ELR (cell line): Measurements from ENCODE around the gene PPFIA4.
A peak's percentile ranks its signal among the peaks of the same experiment; 100 is the strongest.
"Not testable (repeated sequence)": the region's sequence is repeated elsewhere in the genome, so short reads cannot be mapped to it uniquely, and the experiment has no call there.

Source experiments
- DNase-seq: peaks from one replicate; pipeline ENCODE4 v3.0.0-alpha.2; 2015; ENCODE audit warnings: low read depth

PPFIA4 gene

GRCh38 chr1:203026031-203026665, at the start of gene PPFIA4:
Gene PPFIA4, plus strand, starts transcription at chr1:203026491. Its CDS starts 12,518 bp downstream, at chr1:203039009.
- DNase-seq, result peak; percentile 74

GRCh38 chr1:202976633-202977032, 49.7 kb upstream of the PPFIA4 start:
- DNase-seq, result no peak

DNA sequence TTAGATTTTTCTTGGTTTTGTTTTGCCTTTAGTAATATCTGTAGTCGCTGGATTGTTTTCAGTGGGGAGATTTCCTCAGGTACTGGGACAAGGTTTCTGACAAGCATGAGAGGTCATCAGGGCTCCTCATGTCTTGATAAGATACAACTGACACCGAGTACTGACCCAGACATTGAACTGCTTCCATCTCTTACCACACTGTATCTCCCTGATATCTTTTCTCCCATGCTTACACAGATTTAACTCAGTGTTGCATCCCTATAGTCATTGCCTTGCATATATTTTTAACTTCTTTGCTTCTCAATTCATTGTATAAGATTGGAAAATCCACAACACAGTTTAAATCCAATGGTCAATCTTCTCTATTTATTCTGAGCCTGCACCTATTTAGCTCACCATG, 46.8 kb upstream of the PPFIA4 start:
- DNase-seq, result no peak

DNA sequence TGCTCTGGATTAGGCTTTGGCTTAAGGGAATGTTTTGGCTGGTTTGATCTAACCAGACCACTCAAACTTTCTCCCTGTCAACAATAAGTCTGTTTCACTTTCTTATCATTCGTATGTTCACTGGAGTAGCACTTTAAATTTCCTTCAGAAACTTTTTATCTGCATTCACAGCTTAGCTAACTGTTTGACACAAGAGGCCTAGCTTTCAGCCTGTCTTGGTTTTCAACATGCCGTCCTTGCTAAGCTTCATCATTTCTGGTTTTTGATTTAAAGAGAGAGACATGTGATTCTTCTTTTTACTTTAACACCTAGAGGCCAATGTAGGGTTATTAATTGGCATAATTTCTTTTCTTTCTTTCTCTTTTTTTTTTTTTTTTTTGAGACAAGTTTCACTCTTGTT, 44.4 kb upstream of the PPFIA4 start:
- no peak for DNase-seq

DNA sequence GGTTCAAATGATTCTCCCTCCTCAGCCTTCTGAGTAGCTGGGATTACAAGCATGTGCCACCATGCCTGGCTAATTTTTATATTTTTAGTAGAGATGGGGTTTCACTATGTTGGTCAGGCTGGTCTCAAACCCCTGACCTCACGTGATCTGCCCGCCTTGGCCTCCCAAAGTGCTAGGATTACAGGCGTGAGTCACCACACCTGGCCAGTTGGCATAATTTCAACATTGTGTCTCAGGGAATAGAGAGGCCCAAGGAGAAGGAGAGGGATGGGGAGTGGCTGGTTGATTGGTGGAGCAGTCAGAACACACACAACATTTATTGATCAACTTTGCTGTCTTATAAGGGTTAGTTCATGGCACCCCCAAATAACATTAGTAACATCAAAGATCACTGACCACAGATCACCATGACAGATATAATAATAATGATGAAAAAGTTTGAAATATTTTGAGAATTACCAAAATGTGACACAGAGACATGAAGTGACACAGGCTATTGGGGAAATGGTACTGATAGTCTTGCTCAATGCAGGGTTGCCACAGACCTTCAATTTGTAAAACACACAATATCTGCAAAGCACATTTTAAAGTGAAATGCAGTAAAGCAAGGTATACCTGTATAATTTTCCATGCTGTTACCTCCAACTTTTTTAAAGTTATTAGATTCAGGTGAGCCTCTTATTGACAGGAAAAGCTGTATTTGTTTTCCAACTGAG, 43.4 kb upstream of the PPFIA4 start:
- no peak for DNase-seq

- not testable (repeated sequence) for DNase-seq
These were observed 40.2 kb upstream of the PPFIA4 start for GRCh38 chr1:202986120-202986519.

- DNase-seq, result no peak
These were observed 39.0 kb upstream of the PPFIA4 start for GRCh38 chr1:202987255-202987654.

DNA sequence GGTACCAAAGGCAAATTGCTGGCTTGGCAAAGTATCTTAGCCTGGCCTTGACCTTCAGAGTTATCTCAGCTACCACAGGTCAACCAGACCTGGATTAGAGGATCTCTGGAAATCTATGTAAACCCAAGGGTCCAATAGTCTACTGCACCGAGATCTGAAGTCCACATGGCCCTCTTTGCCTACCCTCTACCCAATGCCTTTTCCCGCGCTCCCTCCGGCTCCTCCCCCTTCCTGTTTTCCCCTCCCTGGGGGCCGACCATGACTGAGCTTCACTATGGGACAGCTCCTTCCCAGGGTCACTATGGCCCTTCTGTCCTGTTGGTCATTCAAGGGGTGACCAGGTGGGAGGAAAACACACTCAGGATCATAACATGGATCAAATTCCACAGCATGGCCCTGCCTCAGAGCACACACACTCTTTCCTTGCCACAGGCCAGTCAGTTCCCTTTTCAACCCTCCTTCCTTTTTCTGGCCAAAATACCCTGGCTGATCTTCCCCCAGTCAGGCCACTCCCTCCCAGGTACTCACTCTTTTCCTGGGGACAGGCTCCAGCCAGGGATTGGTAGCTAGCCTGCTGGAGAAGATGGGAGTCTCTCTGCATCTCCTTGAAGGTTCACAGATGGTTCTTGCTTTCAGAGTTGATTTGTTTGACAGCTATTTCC, 38.2 kb upstream of the PPFIA4 start:
- no peak for DNase-seq

GRCh38 chr1:202989879-202990278, 36.4 kb upstream of the PPFIA4 start:
- DNase-seq, result no peak

GRCh38 chr1:202991112-202991511, 35.2 kb upstream of the PPFIA4 start:
- DNase-seq, result no peak

DNA sequence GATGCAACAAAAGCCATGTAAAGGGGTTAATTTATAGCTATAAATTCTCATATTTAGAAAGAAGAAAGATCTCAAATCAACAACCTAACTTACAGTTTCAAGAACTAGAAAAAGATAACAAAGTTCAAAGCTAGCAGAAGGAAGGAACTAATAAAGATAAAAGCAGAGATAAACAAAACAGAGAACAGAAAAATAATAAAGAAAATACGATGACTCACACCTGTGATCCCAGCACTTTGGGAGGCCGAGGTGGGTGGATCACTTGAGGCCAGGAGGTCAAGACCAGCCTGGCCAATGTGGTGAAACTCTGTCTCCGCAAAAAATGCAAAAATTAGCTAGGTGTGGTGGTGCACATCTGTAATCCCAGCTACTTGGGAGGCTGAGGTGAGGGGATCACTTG, 31.5 kb upstream of the PPFIA4 start:
- no peak for DNase-seq

- peak; percentile 71 for DNase-seq
These were observed 27.2 kb upstream of the PPFIA4 start for GRCh38 chr1:202998836-202999750.

- no peak for DNase-seq
These were observed 25.9 kb upstream of the PPFIA4 start for GRCh38 chr1:203000217-203000944.

GRCh38 chr1:203001986-203002385, 24.3 kb upstream of the PPFIA4 start:
- no peak for DNase-seq

- no peak for DNase-seq
These were observed 23.3 kb upstream of the PPFIA4 start for GRCh38 chr1:203002951-203003350.

GRCh38 chr1:203005395-203006142, 20.7 kb upstream of the PPFIA4 start:
- DNase-seq, result not testable (repeated sequence)

- peak; percentile 99 for DNase-seq
These were observed 19.1 kb upstream of the PPFIA4 start, which contains the start of gene TMEM183A for GRCh38 chr1:203006948-203007871. Gene TMEM183A, plus strand, starts transcription at chr1:203007374. Its CDS starts 92 bp downstream, at chr1:203007466.

- no peak for DNase-seq
These were observed 17.1 kb upstream of the PPFIA4 start for GRCh38 chr1:203009185-203009584.

- DNase-seq, result no peak
These were observed 14.7 kb upstream of the PPFIA4 start for GRCh38 chr1:203011582-203011981.
